Activated CD4-positive, alpha-beta memory T cell treated with anti-CD3 and anti-CD28 coated beads for 36 hours (primary cell): ENCODE measurements around the gene CCL25. TPM values are rescaled to one million over a fixed set of nuclear protein-coding genes. Genes with fewer than 3 reads are reported as not detected.
"Not testable (repeated sequence)": the region's sequence is repeated elsewhere in the genome, so short reads cannot be mapped to it uniquely, and the experiment has no call there.

Experiments used
- CTCF ChIA-PET: fragments of 350-600 bp; sonication (Branson Sonifier 250); formaldehyde crosslinking; loops from one replicate; lab custom pipeline; 2021; ENCODE audit warnings: antibody characterized with exemption, inconsistent platforms; lab: Charles Lee
- POLR2A ChIA-PET: fragments of 350-600 bp; sonication (Branson Sonifier 250); formaldehyde crosslinking; loops from one replicate; lab custom pipeline; 2021; ENCODE audit warnings: antibody characterized with exemption; lab: Charles Lee
- DNase-seq: peaks from one replicate; pipeline ENCODE4 v3.0.0-alpha.2; 2020
- H3K27ac Mint-ChIP-seq: one replicate; pipeline ENCODE4 v1.8.0; 2021; ENCODE audit warnings: mixed read lengths
- H3K27me3 Mint-ChIP-seq: one replicate; pipeline ENCODE4 v1.8.0; 2021; ENCODE audit warnings: mixed read lengths
- H3K36me3 Mint-ChIP-seq: one replicate; pipeline ENCODE4 v1.8.0; 2021; ENCODE audit warnings: mixed read lengths
- H3K4me1 Mint-ChIP-seq: one replicate; pipeline ENCODE4 v1.8.0; 2021; ENCODE audit warnings: low read depth, mixed read lengths
- H3K4me3 Mint-ChIP-seq: one replicate; pipeline ENCODE4 v1.8.0; 2021; ENCODE audit warnings: mild to moderate bottlenecking, mixed read lengths
- H3K9me3 Mint-ChIP-seq: one replicate; pipeline ENCODE4 v1.8.0; 2021; ENCODE audit warnings: mixed read lengths
- intact Hi-C: fragments of 100-400 bp; cut with micrococcal nuclease; formaldehyde crosslinking; loops from one replicate; pipeline ENCODE4 v1.15.1; 2023
- total RNA-seq, 2 experiments: library from RNA; stranded (reverse); gene quantifications; one replicate each; pipeline ENCODE4 v1.2.3, GENCODE V29; 2021

CCL25 gene
- total RNA-seq, 2 experiments from 2014 or later = not detected

- H3K9me3 Mint-ChIP-seq = peaks cover 13% of the 10 kb centered on the region
Measured at GRCh38 chr19:8089664-8090601, 37.4 kb downstream of the CCL25 start.

GRCh38 chr19:8090950-8091349, 38.4 kb downstream of the CCL25 start:
- ChIA-PET POLR2A (no interaction called here), CTCF (no interaction called here)
- Mint-ChIP-seq H3K27ac (no peak overlapping the region), H3K36me3 (peaks cover 7% of the 10 kb centered on the region), H3K4me1 (no peaks in the 10 kb centered on the region), H3K27me3 (peaks cover 3% of the 10 kb centered on the region), H3K9me3 (peaks cover 20% of the 10 kb centered on the region), H3K4me3 (no peak overlapping the region)
- no peak for DNase-seq
- intact Hi-C loops = no loop called here

More at GRCh38 chr19:8089664-8090601, 37.4 kb downstream of the CCL25 start:
- no peak overlapping the region for H3K27ac Mint-ChIP-seq
- H3K4me3 Mint-ChIP-seq = no peak overlapping the region
- intact Hi-C loops = no loop called here
- no peaks in the 10 kb centered on the region for H3K4me1 Mint-ChIP-seq
- DNase-seq = no peak
- H3K27me3 Mint-ChIP-seq = peaks cover 4% of the 10 kb centered on the region
- CTCF ChIA-PET = no interaction called here
- H3K36me3 Mint-ChIP-seq = peaks cover 4% of the 10 kb centered on the region
- POLR2A ChIA-PET = no interaction called here

- H3K27me3 Mint-ChIP-seq = peaks cover 5% of the 10 kb centered on the region
- H3K9me3 Mint-ChIP-seq = peaks cover 31% of the 10 kb centered on the region
- no peak for DNase-seq
- CTCF ChIA-PET = interaction anchor here (1.7 kb wide), 1 partner anchor 25 kb away, joined by 3 read pairs; no protein-coding TSS in a partner anchor
- H3K27ac Mint-ChIP-seq = no peak overlapping the region
- H3K4me3 Mint-ChIP-seq = no peak overlapping the region
- POLR2A ChIA-PET = no interaction called here
- no peaks in the 10 kb centered on the region for H3K4me1 Mint-ChIP-seq
- intact Hi-C loops = no loop called here
- peaks cover 14% of the 10 kb centered on the region for H3K36me3 Mint-ChIP-seq
Measured at GRCh38 chr19:8093740-8094139, 41.2 kb downstream of the CCL25 start.

GRCh38 chr19:8094336-8094735, 41.8 kb downstream of the CCL25 start:
- peaks cover 14% of the 10 kb centered on the region for H3K36me3 Mint-ChIP-seq
- CTCF ChIA-PET = interaction anchor here (1.7 kb wide), 1 partner anchor 25 kb away, joined by 3 read pairs; no protein-coding TSS in a partner anchor
- H3K27me3 Mint-ChIP-seq = peaks cover 5% of the 10 kb centered on the region
- no peaks in the 10 kb centered on the region for H3K4me1 Mint-ChIP-seq
- intact Hi-C loops = no loop called here
- DNase-seq = no peak
- POLR2A ChIA-PET = no interaction called here
- H3K9me3 Mint-ChIP-seq = peaks cover 31% of the 10 kb centered on the region
- no peak overlapping the region for H3K4me3 Mint-ChIP-seq
- H3K27ac Mint-ChIP-seq = no peak overlapping the region

- no peak for DNase-seq
- Mint-ChIP-seq H3K4me3 (no peak overlapping the region), H3K36me3 (peaks cover 14% of the 10 kb centered on the region), H3K27me3 (peaks cover 5% of the 10 kb centered on the region), H3K27ac (no peak overlapping the region), H3K9me3 (peaks cover 31% of the 10 kb centered on the region), H3K4me1 (no peaks in the 10 kb centered on the region)
- intact Hi-C loops = no loop called here
- CTCF ChIA-PET = interaction anchor here (1.5 kb wide), 1 partner anchor 21 kb away, joined by 3 read pairs; no protein-coding TSS in a partner anchor
- POLR2A ChIA-PET = interaction anchor here (0.6 kb wide), 1 partner anchor 23 kb away, joined by 6 read pairs; no protein-coding TSS in a partner anchor
Measured at GRCh38 chr19:8095354-8095886, 42.9 kb downstream of the CCL25 start.

- Mint-ChIP-seq H3K36me3 (peaks cover 14% of the 10 kb centered on the region), H3K27me3 (peaks cover 5% of the 10 kb centered on the region), H3K4me3 (no peak overlapping the region), H3K27ac (no peak overlapping the region), H3K9me3 (peaks cover 31% of the 10 kb centered on the region), H3K4me1 (no peaks in the 10 kb centered on the region)
- ChIA-PET POLR2A (no interaction called here), CTCF (interaction anchor here (1.5 kb wide), 1 partner anchor 22 kb away, joined by 3 read pairs; no protein-coding TSS in a partner anchor)
- no peak for DNase-seq
- intact Hi-C loops = no loop called here
Measured at GRCh38 chr19:8096071-8096470, 43.5 kb downstream of the CCL25 start.

GRCh38 chr19:8097198-8097597, 44.6 kb downstream of the CCL25 start:
- ChIA-PET CTCF (no interaction called here), POLR2A (no interaction called here)
- intact Hi-C loops = no loop called here
- Mint-ChIP-seq H3K9me3 (peaks cover 31% of the 10 kb centered on the region), H3K4me1 (no peaks in the 10 kb centered on the region), H3K36me3 (peaks cover 14% of the 10 kb centered on the region), H3K4me3 (no peak overlapping the region), H3K27ac (no peak overlapping the region), H3K27me3 (peaks cover 6% of the 10 kb centered on the region)
- no peak for DNase-seq

GRCh38 chr19:8097681-8098567, 45.4 kb downstream of the CCL25 start:
- peaks cover 14% of the 10 kb centered on the region for H3K36me3 Mint-ChIP-seq
- H3K9me3 Mint-ChIP-seq = peaks cover 31% of the 10 kb centered on the region
- ChIA-PET POLR2A (no interaction called here), CTCF (no interaction called here)
- peaks cover 6% of the 10 kb centered on the region for H3K27me3 Mint-ChIP-seq
- H3K27ac Mint-ChIP-seq = no peak overlapping the region
- DNase-seq = no peak
- no peak overlapping the region for H3K4me3 Mint-ChIP-seq
- H3K4me1 Mint-ChIP-seq = no peaks in the 10 kb centered on the region
- intact Hi-C loops = no loop called here

GRCh38 chr19:8101311-8101710, 48.8 kb downstream of the CCL25 start:
- intact Hi-C loops = no loop called here
- peaks cover 8% of the 10 kb centered on the region for H3K9me3 Mint-ChIP-seq
- ChIA-PET POLR2A (no interaction called here), CTCF (no interaction called here)
- H3K27me3 Mint-ChIP-seq = peaks cover 14% of the 10 kb centered on the region
- no peaks in the 10 kb centered on the region for H3K4me1 Mint-ChIP-seq
- no peak for DNase-seq
- H3K36me3 Mint-ChIP-seq = peaks cover 5% of the 10 kb centered on the region
- no peak overlapping the region for H3K27ac Mint-ChIP-seq
- H3K4me3 Mint-ChIP-seq = no peak overlapping the region

GRCh38 chr19:8101910-8102309, 49.4 kb downstream of the CCL25 start:
- H3K4me3 Mint-ChIP-seq, CTCF ChIA-PET, POLR2A ChIA-PET, H3K4me1 Mint-ChIP-seq, H3K9me3 Mint-ChIP-seq, DNase-seq, H3K27ac Mint-ChIP-seq, intact Hi-C loops, H3K36me3 Mint-ChIP-seq: not testable (repeated sequence)
- peaks cover 14% of the 10 kb centered on the region for H3K27me3 Mint-ChIP-seq

- Mint-ChIP-seq H3K4me3 (no peak overlapping the region), H3K27me3 (peaks cover 18% of the 10 kb centered on the region), H3K27ac (no peak overlapping the region), H3K9me3 (no peaks in the 10 kb centered on the region), H3K36me3 (no peaks in the 10 kb centered on the region), H3K4me1 (no peaks in the 10 kb centered on the region)
- ChIA-PET CTCF (no interaction called here), POLR2A (no interaction called here)
- intact Hi-C loops = no loop called here
- DNase-seq = no peak
Measured at GRCh38 chr19:8105471-8105870, 52.9 kb downstream of the CCL25 start.
